ENCODE measurements around the gene DMBX1.

DMBX1 gene

DNA sequence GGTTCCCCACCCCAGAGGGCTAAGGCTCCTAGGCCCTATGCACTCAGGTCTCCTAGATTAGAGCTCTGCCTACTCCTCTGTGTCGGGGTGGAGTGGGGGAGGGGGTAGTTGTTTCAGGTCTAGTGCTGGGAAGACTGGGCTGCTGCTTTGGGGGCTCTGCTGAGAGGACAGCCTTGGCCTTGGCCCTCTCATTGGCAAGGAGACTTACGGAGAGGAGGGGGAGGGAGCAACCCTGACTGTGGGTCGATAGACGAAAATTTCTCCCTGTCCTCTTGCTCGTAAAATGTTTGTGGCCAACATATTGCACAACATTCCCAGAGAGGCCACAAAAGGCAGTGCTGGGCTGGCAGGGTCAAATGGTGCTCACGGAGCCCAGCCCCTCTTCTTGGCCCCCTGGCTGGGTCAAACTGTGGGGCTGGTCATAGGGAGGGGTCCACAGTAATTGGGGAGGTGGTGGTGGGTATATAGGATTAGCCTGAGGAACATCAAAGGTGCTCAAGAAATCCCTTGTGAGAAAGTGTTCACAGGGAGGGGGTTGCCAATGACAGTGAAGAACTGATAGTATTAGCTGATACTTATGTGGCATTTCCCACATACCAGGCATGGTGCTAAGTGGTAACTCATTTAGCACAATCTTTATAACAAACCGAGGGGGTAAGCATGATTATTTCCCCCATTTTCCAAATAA lies 8.5 kb upstream of the DMBX1 start:
- peaks cover 3% of the 10 kb centered on the region for H3K27me3 ChIP-seq (ENCODE audit: control insufficient read depth, insufficient read depth, low read length)

GRCh38 chr1:46481961-46482360 lies 7.7 kb upstream of the DMBX1 start:
- Histone ChIP-seq H3K4me1 (no peaks in the 10 kb centered on the region), H3K27me3 (ENCODE audit: control insufficient read depth, insufficient read depth, low read length) (peaks cover 3% of the 10 kb centered on the region), H3K9ac (no peak overlapping the region), H3K4me3 (ENCODE audit: low read depth, low read length) (no peak overlapping the region), H2AFZ (no peak overlapping the region), H3K4me2 (ENCODE audit: low read length) (no peak overlapping the region), H3K79me2 (no peaks in the 10 kb centered on the region), H3K9me3 (ENCODE audit: control insufficient read depth, low read length) (no peaks in the 10 kb centered on the region), H3K36me3 (ENCODE audit: control insufficient read depth, insufficient read depth, low read length) (no peaks in the 10 kb centered on the region), H3K27ac (no peak overlapping the region)
- TF ChIP-seq CTCF (IDR thresholded peaks at IDR 0.05): no peak

More for the DNA sequence above, 8.5 kb upstream of the DMBX1 start:
- Histone ChIP-seq H3K27ac (no peak overlapping the region), H2AFZ (no peak overlapping the region), H3K4me3 (ENCODE audit: low read depth, low read length) (no peak overlapping the region), H3K79me2 (no peaks in the 10 kb centered on the region), H3K36me3 (ENCODE audit: control insufficient read depth, insufficient read depth, low read length) (no peaks in the 10 kb centered on the region), H3K9ac (no peak overlapping the region), H3K4me2 (ENCODE audit: low read length) (no peak overlapping the region), H3K9me3 (ENCODE audit: control insufficient read depth, low read length) (no peaks in the 10 kb centered on the region), H3K4me1 (no peaks in the 10 kb centered on the region)
- TF ChIP-seq CTCF (IDR thresholded peaks at IDR 0.05): no peak

- Histone ChIP-seq H3K4me1 (no peaks in the 10 kb centered on the region), H3K4me2 (ENCODE audit: low read length) (no peak overlapping the region), H3K27me3 (ENCODE audit: control insufficient read depth, insufficient read depth, low read length) (peaks cover 6% of the 10 kb centered on the region), H3K9ac (no peak overlapping the region), H3K79me2 (no peaks in the 10 kb centered on the region), H2AFZ (no peak overlapping the region), H3K9me3 (ENCODE audit: control insufficient read depth, low read length) (no peaks in the 10 kb centered on the region), H3K36me3 (ENCODE audit: control insufficient read depth, insufficient read depth, low read length) (no peaks in the 10 kb centered on the region), H3K4me3 (ENCODE audit: low read depth, low read length) (no peak overlapping the region), H3K27ac (no peak overlapping the region)
- TF ChIP-seq CTCF (IDR thresholded peaks at IDR 0.05): no peak
Measured at GRCh38 chr1:46483589-46483988, 6.0 kb upstream of the DMBX1 start.

DNA sequence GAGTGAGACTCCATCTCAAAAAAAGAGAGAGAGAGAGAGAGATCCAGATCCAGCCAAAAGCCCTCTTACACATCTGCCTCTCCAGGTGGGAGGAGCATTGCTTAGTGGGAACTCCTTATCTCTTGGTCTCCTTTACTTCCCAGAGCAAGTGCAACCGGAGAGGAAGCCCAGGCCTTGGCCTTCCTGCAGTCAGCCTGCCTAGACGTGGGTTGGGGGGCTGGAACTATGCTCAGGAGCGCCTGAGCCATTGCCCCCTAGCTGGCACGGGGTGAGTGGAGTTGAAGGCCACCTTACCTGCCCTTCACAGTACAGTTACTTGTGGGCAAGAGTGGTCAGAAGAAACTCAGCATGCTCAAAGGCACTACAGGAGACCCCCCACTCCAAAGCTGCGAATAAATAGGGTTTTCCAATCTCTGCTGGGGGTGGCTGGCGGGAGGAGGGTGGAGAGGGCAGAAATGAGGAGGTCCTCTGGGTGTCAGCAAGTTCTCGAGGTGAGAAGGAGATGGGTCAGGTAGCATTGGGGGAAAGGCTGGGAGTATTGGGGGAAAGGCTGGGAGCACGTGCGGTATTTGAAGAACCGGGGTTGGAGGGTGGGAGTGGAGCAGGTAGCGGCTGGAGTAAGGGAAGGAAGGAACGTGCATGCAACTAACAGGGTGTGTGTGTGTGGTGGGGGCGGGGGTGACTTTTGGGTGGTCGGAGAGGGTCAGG lies 4.7 kb upstream of the DMBX1 start:
- no peaks in the 10 kb centered on the region for H3K9me3 ChIP-seq (ENCODE audit: control insufficient read depth, low read length)
- no peak overlapping the region for H3K4me3 ChIP-seq (ENCODE audit: low read depth, low read length)
- no peak overlapping the region for H3K4me2 ChIP-seq (ENCODE audit: low read length)
- H3K36me3 ChIP-seq (ENCODE audit: control insufficient read depth, insufficient read depth, low read length): no peaks in the 10 kb centered on the region
- H3K27me3 ChIP-seq (ENCODE audit: control insufficient read depth, insufficient read depth, low read length): peaks cover 3% of the 10 kb centered on the region
- no peak for TF ChIP-seq CTCF (IDR thresholded peaks at IDR 0.05)
- no peak overlapping the region for H3K27ac ChIP-seq
- no peak overlapping the region for H2AFZ ChIP-seq
- H3K4me1 ChIP-seq: no peaks in the 10 kb centered on the region
- no peaks in the 10 kb centered on the region for H3K79me2 ChIP-seq
- H3K9ac ChIP-seq: no peak overlapping the region

Measured in parathyroid adenoma (tissue), 2 donors.